GM21737 (cell line): ENCODE results near the gene CCNJL.
"Not testable (repeated sequence)": the region's sequence is repeated elsewhere in the genome, so short reads cannot be mapped to it uniquely, and the experiment has no call there.

Experiments
- ATAC-seq: cut with Tn5 transposase; IDR thresholded peaks from one replicate; pipeline ENCODE4 v1.9.1; 2021; ENCODE audit warnings: mild to moderate bottlenecking, moderate library complexity; ENCODE audit not compliant: unreplicated experiment

CCNJL gene

GRCh38 chr5:160263326-160263855 is 49.0 kb downstream of the CCNJL start:
- ATAC-seq, result no peak

GRCh38 chr5:160262151-160263074 is 50.0 kb downstream of the CCNJL start:
- ATAC-seq, result no peak

- ATAC-seq, result peak; percentile 47
Observed at GRCh38 chr5:160260881-160261815, 51.2 kb downstream of the CCNJL start.

GRCh38 chr5:160260006-160260775 is 52.2 kb downstream of the CCNJL start:
- ATAC-seq, result no peak

GRCh38 chr5:160259341-160259740 is 53.0 kb downstream of the CCNJL start:
- ATAC-seq, result no peak

- ATAC-seq, result no peak
Observed at GRCh38 chr5:160254706-160255105, 57.7 kb downstream of the CCNJL start.

GRCh38 chr5:160253441-160253840 is 58.9 kb downstream of the CCNJL start:
- ATAC-seq, result no peak

GRCh38 chr5:160252916-160253315 is 59.4 kb downstream of the CCNJL start:
- ATAC-seq, result no peak

GRCh38 chr5:160251406-160252155 is 60.8 kb downstream of the CCNJL start:
- no peak for ATAC-seq

- no peak for ATAC-seq
Observed at GRCh38 chr5:160250826-160251225, 61.5 kb downstream of the CCNJL start.

GRCh38 chr5:160250226-160250625 is 62.1 kb downstream of the CCNJL start:
- ATAC-seq, result no peak

- ATAC-seq, result not testable (repeated sequence)
Observed at GRCh38 chr5:160249570-160249969, 62.8 kb downstream of the CCNJL start.

GRCh38 chr5:160245506-160246086 is 66.8 kb downstream of the CCNJL start:
- ATAC-seq, result no peak

- ATAC-seq, result no peak
Observed at GRCh38 chr5:160242145-160242544, 70.2 kb downstream of the CCNJL start.

- no peak for ATAC-seq
Observed at GRCh38 chr5:160240350-160240749, 72.0 kb downstream of the CCNJL start.

- ATAC-seq, result no peak
Observed at GRCh38 chr5:160237571-160238093, 74.7 kb downstream of the CCNJL start.

- no peak for ATAC-seq
Observed at GRCh38 chr5:160235731-160236130, 76.6 kb downstream of the CCNJL start.

- no peak for ATAC-seq
Observed at GRCh38 chr5:160233215-160233614, 79.1 kb downstream of the CCNJL start.

- ATAC-seq, result no peak
Observed at GRCh38 chr5:160231783-160232342, 80.5 kb downstream of the CCNJL start.
